ENCODE measurements around the gene C10orf90.

GRCh38 chr10:126475074-126475691 lies 195.3 kb downstream of the C10orf90 start:
- TF ChIP-seq CTCF (IDR thresholded peaks at IDR 0.05) (no peak), POLR2A (IDR thresholded peaks at IDR 0.05) (no peak), EP300 (IDR thresholded peaks at IDR 0.05) (no peak)

Measured in ovary (tissue), 3 donors.